Stimulated activated naive CD8-positive, alpha-beta T cell treated with anti-CD3 and anti-CD28 coated beads, Interleukin-15, Interleukin-2, amounts not matched to agents 100 ng/mL and 50 ng/mL, for 24 hours (primary cell): ENCODE measurements around the gene SLC44A3.

Experiments
- H3K27ac Mint-ChIP-seq: one replicate; pipeline ENCODE4 v1.8.0; 2021; ENCODE audit warnings: mild to moderate bottlenecking, mixed read lengths
- H3K27me3 Mint-ChIP-seq: one replicate; pipeline ENCODE4 v1.8.0; 2021; ENCODE audit warnings: mixed read lengths
- H3K36me3 Mint-ChIP-seq: one replicate; pipeline ENCODE4 v1.8.0; 2021; ENCODE audit warnings: low read depth, mixed read lengths
- H3K4me1 Mint-ChIP-seq: one replicate; pipeline ENCODE4 v1.8.0; 2021; ENCODE audit warnings: low read depth, mixed read lengths
- H3K4me3 Mint-ChIP-seq: one replicate; pipeline ENCODE4 v1.8.0; 2021; ENCODE audit warnings: mild to moderate bottlenecking, mixed read lengths
- H3K9me3 Mint-ChIP-seq: one replicate; pipeline ENCODE4 v1.8.0; 2021; ENCODE audit warnings: mixed read lengths

SLC44A3 gene

GRCh38 chr1:94887106-94887505 lies 66.9 kb downstream of the SLC44A3 start:
- H3K4me1 Mint-ChIP-seq = peaks cover 11% of the 10 kb centered on the region
- H3K27me3 Mint-ChIP-seq = no peaks in the 10 kb centered on the region

GRCh38 chr1:94887603-94888171 lies 67.5 kb downstream of the SLC44A3 start:
- H3K9me3 Mint-ChIP-seq = no peaks in the 10 kb centered on the region
- H3K4me3 Mint-ChIP-seq = no peak overlapping the region
- no peaks in the 10 kb centered on the region for H3K36me3 Mint-ChIP-seq
- H3K27ac Mint-ChIP-seq = no peak overlapping the region
- peaks cover 11% of the 10 kb centered on the region for H3K4me1 Mint-ChIP-seq
- no peaks in the 10 kb centered on the region for H3K27me3 Mint-ChIP-seq

More at GRCh38 chr1:94887106-94887505, 66.9 kb downstream of the SLC44A3 start:
- Mint-ChIP-seq H3K4me3 (no peak overlapping the region), H3K27ac (no peak overlapping the region), H3K9me3 (no peaks in the 10 kb centered on the region), H3K36me3 (no peaks in the 10 kb centered on the region)

DNA sequence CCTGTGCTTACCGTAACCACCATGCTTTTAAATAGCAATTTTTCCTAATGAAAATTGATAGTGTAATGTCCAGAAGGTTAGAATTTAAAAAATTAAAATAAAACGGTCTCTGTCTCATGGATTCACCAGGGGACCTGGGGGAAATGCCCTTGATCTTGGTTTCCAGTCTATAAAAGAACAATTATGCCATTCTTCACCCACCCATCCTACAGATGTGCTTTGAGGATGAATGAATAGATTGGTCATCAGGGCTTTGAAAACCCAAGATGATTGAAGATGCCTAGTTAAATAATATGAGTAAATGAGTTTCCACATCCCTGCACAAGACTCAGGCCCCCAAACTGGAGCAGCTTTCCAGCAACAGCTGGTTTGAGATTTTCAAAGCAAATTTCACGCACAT lies 68.0 kb downstream of the SLC44A3 start:
- peaks cover 11% of the 10 kb centered on the region for H3K4me1 Mint-ChIP-seq
- H3K4me3 Mint-ChIP-seq = no peak overlapping the region
- no peaks in the 10 kb centered on the region for H3K36me3 Mint-ChIP-seq
- no peaks in the 10 kb centered on the region for H3K9me3 Mint-ChIP-seq
- no peaks in the 10 kb centered on the region for H3K27me3 Mint-ChIP-seq
- H3K27ac Mint-ChIP-seq = no peak overlapping the region

DNA sequence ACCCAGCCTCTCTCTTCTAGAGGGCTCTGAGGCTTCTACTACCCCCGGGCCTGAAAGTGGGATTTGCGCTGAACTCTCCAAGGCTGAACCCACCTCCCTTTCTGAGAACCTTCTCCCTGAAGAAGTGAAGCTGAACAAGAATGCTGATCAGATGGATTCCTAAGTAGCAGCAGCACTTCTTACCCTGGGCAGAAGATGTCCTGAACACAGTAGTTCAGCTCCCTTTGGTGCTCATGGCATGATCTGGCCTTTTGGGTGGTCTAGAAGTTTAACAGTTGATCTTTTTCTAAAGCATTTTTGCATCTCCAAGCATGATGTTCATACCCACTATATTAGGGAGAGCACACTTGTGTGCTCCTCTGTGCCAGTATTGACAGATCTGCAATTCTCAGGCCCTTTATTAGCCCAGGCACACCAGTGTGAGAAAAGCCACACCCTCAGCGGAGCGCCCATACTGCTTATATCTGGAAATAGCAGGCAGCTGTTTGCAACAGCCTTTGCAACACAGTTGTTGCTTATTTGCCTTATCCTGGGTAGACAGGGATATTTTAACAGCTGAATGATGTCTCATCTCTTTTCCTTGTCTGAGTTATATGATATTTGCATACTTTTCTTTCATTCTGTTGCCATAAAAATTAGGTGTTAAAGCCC lies 72.6 kb downstream of the SLC44A3 start:
- no peaks in the 10 kb centered on the region for H3K4me1 Mint-ChIP-seq
- no peaks in the 10 kb centered on the region for H3K9me3 Mint-ChIP-seq
- no peak overlapping the region for H3K27ac Mint-ChIP-seq
- H3K36me3 Mint-ChIP-seq = no peaks in the 10 kb centered on the region
- no peaks in the 10 kb centered on the region for H3K27me3 Mint-ChIP-seq
- H3K4me3 Mint-ChIP-seq = no peak overlapping the region

- Mint-ChIP-seq H3K4me1 (no peaks in the 10 kb centered on the region), H3K4me3 (no peak overlapping the region), H3K9me3 (no peaks in the 10 kb centered on the region), H3K27me3 (no peaks in the 10 kb centered on the region), H3K27ac (no peak overlapping the region), H3K36me3 (no peaks in the 10 kb centered on the region)
Measured at GRCh38 chr1:94894630-94895029, 74.5 kb downstream of the SLC44A3 start.

- Mint-ChIP-seq H3K27me3 (no peaks in the 10 kb centered on the region), H3K4me3 (no peak overlapping the region), H3K27ac (no peak overlapping the region), H3K36me3 (no peaks in the 10 kb centered on the region), H3K4me1 (no peaks in the 10 kb centered on the region), H3K9me3 (no peaks in the 10 kb centered on the region)
Measured at GRCh38 chr1:94895518-94895917, 75.4 kb downstream of the SLC44A3 start.

DNA sequence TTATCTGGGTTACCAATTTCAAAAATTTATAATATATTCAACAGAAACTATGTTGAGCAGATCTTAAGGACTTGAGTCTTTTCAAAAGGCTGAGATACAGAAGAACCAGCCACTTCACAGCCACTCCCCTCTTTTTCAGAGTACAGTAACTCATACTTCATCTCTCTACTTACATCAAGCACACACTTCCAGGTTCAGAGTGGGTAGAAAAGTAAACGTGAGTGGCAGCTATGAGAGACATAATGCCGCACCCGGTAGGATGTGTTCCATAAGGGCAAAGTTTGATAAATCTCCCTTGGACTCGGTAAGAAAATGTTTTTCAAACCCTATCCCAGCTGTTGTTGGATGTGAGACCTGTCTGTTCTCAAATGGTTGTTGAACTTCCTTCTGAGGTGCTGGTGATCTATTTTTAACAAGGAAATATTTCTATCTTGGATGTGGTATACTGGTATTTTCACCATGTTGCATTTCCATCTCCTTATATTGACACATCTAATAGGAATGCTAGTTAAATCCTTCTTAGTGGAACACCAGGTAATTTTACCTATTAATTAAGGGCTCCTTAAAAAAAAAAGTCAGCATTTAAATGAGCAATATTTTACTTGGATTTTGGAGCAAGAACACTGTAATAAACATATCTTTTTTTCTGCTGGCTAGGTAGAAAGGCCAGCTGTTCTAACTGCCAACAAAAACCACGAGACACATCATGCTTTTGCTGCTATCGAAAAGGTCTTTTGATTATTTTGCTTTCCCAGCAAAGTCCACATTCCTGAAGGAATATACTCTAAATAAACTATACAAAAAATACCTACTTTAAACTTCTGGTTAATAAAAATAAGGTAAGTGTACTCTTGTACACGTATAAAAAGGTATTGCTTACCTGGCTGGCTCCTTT lies 78.6 kb downstream of the SLC44A3 start:
- no peaks in the 10 kb centered on the region for H3K9me3 Mint-ChIP-seq
- H3K27ac Mint-ChIP-seq = no peak overlapping the region
- H3K4me3 Mint-ChIP-seq = no peak overlapping the region
- no peaks in the 10 kb centered on the region for H3K27me3 Mint-ChIP-seq
- no peaks in the 10 kb centered on the region for H3K4me1 Mint-ChIP-seq
- no peaks in the 10 kb centered on the region for H3K36me3 Mint-ChIP-seq

GRCh38 chr1:94899756-94900155 lies 79.6 kb downstream of the SLC44A3 start:
- Mint-ChIP-seq H3K27ac (no peak overlapping the region), H3K9me3 (no peaks in the 10 kb centered on the region), H3K4me3 (no peak overlapping the region), H3K27me3 (no peaks in the 10 kb centered on the region), H3K4me1 (no peaks in the 10 kb centered on the region), H3K36me3 (no peaks in the 10 kb centered on the region)

GRCh38 chr1:94901841-94902240 lies 81.7 kb downstream of the SLC44A3 start:
- Mint-ChIP-seq H3K9me3 (no peaks in the 10 kb centered on the region), H3K27ac (no peak overlapping the region), H3K27me3 (no peaks in the 10 kb centered on the region), H3K36me3 (no peaks in the 10 kb centered on the region), H3K4me3 (no peak overlapping the region), H3K4me1 (no peaks in the 10 kb centered on the region)

DNA sequence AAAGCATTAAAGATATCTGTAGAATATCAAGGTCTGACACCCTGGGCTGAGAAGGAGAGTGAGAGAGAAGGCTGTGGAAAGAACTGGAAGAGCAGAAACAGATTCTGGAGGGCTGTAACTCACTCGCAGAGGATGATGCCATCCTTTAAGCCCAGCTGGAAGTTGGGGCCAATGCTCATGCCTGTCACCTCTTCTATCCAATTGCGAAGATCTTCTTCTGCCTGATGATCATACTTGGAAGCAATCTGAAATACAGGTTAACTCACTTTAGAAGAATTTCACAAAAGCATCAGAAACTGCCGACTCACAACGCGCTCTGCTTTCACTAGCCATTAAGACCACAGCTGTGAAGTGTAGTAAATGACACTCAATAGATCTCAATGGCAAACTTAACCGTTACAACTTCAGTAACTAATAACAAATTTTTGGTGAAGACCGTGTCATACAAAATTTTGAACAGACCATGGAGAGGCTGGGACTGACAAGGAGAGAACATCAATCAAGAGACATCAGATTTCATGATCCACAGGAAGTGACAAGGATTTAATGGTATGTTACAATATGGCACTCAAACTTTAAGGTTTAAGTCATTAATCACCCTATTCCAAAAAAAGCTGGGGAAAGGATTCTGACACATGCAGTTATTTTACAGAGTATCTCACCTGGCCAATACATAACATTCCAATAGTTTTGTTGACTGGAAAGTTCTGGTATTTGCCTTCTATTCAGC lies 83.3 kb downstream of the SLC44A3 start:
- no peaks in the 10 kb centered on the region for H3K27me3 Mint-ChIP-seq

DNA sequence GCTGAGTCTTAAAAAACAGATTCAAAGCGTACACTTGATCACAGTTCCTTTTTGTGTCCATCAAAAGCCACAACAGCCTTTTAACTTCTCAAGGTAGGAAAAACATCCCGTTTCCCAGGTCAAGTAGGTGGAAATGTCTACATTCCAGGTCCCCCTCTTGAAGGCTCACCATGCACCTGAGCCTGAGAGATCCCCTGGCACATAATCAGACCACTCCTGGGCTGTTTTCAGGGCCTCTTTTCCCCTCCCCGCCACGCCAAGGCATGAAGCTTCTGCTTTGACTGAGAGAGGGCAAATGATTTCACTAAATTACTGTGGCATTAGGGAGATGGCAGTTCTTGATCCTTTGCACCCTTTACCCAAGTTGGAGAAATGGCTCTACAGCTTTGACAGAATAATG lies 85.0 kb downstream of the SLC44A3 start:
- Mint-ChIP-seq H3K4me3 (no peak overlapping the region), H3K9me3 (no peaks in the 10 kb centered on the region), H3K27ac (no peak overlapping the region), H3K36me3 (no peaks in the 10 kb centered on the region), H3K4me1 (no peaks in the 10 kb centered on the region), H3K27me3 (no peaks in the 10 kb centered on the region)

More for the DNA sequence above, 83.3 kb downstream of the SLC44A3 start:
- Mint-ChIP-seq H3K36me3 (no peaks in the 10 kb centered on the region), H3K4me3 (no peak overlapping the region), H3K4me1 (no peaks in the 10 kb centered on the region), H3K9me3 (no peaks in the 10 kb centered on the region), H3K27ac (no peak overlapping the region)

- no peaks in the 10 kb centered on the region for H3K27me3 Mint-ChIP-seq
- H3K4me3 Mint-ChIP-seq = no peak overlapping the region
- no peaks in the 10 kb centered on the region for H3K36me3 Mint-ChIP-seq
- H3K4me1 Mint-ChIP-seq = no peaks in the 10 kb centered on the region
- no peaks in the 10 kb centered on the region for H3K9me3 Mint-ChIP-seq
- H3K27ac Mint-ChIP-seq = no peak overlapping the region
Measured at GRCh38 chr1:94906382-94906781, 86.2 kb downstream of the SLC44A3 start.

GRCh38 chr1:94907136-94907535 lies 87.0 kb downstream of the SLC44A3 start:
- Mint-ChIP-seq H3K4me1 (no peaks in the 10 kb centered on the region), H3K27ac (no peak overlapping the region), H3K9me3 (no peaks in the 10 kb centered on the region), H3K27me3 (no peaks in the 10 kb centered on the region), H3K36me3 (no peaks in the 10 kb centered on the region), H3K4me3 (no peak overlapping the region)

- Mint-ChIP-seq H3K9me3 (no peaks in the 10 kb centered on the region), H3K4me1 (no peaks in the 10 kb centered on the region), H3K36me3 (no peaks in the 10 kb centered on the region), H3K27ac (no peak overlapping the region), H3K27me3 (no peaks in the 10 kb centered on the region), H3K4me3 (no peak overlapping the region)
Measured at GRCh38 chr1:94908190-94908589, 88.0 kb downstream of the SLC44A3 start.

GRCh38 chr1:94908965-94909364 lies 88.8 kb downstream of the SLC44A3 start:
- H3K4me1 Mint-ChIP-seq = no peaks in the 10 kb centered on the region
- no peaks in the 10 kb centered on the region for H3K9me3 Mint-ChIP-seq
- H3K27me3 Mint-ChIP-seq = no peaks in the 10 kb centered on the region
- H3K36me3 Mint-ChIP-seq = no peaks in the 10 kb centered on the region
- no peak overlapping the region for H3K4me3 Mint-ChIP-seq
- H3K27ac Mint-ChIP-seq = no peak overlapping the region
